IMR-90 (cell line): ENCODE measurements around the gene TIGD1. TPM values are rescaled to one million over a fixed set of nuclear protein-coding genes. Genes with fewer than 3 reads are reported as not detected.

Source experiments
- ATAC-seq: fragments of 200-7000 bp; cut with Tn5 transposase; 2 replicates; pipeline ENCODE4 v1.9.1; 2020; ENCODE audit warnings: low read depth, mild to moderate bottlenecking, moderate library complexity
- BruUV-seq: library from RNA; stranded (reverse); fragments of 400-500 nt; replicated peaks from 2 replicates; lab custom pipeline; 2021; lab: Mats Ljungman, UMichigan
- CTCF ChIA-PET: fragments of 300-600 bp; formaldehyde crosslinking; extraction: SDS; loops from one replicate; lab custom pipeline; 2021; ENCODE audit warnings: antibody characterized with exemption; lab: Yijun Ruan, JAX
- POLR2A ChIA-PET: fragments of 300-600 bp; sonication (Branson Sonifier 250); formaldehyde crosslinking; loops from one replicate; lab custom pipeline; 2022; ENCODE audit warnings: antibody characterized with exemption; ENCODE audit not compliant: unreplicated experiment; lab: Charles Lee
- DNase-seq: peaks from one replicate; pipeline ENCODE4 v3.0.0; 2013
- H2AFZ ChIP-seq: replicated peaks from 2 replicates; pipeline ENCODE3; 2013; ENCODE audit warnings: low read length, mild to moderate bottlenecking; ENCODE audit not compliant: poor library complexity
- H2AK5ac ChIP-seq: 2 replicates; pipeline ENCODE4 v1.6.1; 2013; ENCODE audit warnings: low read depth, low read length, inconsistent platforms
- H2AK9ac ChIP-seq: replicated peaks from 2 replicates; pipeline ENCODE3; 2013; ENCODE audit warnings: mild to moderate bottlenecking, low read depth, low read length, moderate library complexity; ENCODE audit not compliant: poor library complexity
- H2BK120ac ChIP-seq: 2 replicates; pipeline ENCODE4 v1.6.1; 2013; ENCODE audit warnings: low read depth, low read length, inconsistent platforms
- H2BK15ac ChIP-seq: 3 replicates; pipeline ENCODE4 v1.6.1; 2013; ENCODE audit warnings: low read depth, low read length, inconsistent platforms
- H2BK20ac ChIP-seq: 2 replicates; pipeline ENCODE4 v1.6.1; 2013; ENCODE audit warnings: low read depth, mild to moderate bottlenecking, inconsistent platforms, low read length, moderate library complexity
- H2BK5ac ChIP-seq: 2 replicates; pipeline ENCODE4 v1.6.1; 2013; ENCODE audit warnings: mild to moderate bottlenecking, low read depth, low read length, inconsistent platforms; ENCODE audit not compliant: poor library complexity, severe bottlenecking
- H3K14ac ChIP-seq: replicated peaks from 2 replicates; pipeline ENCODE4 v1.6.1; 2013; ENCODE audit warnings: low read depth, low read length, inconsistent platforms
- H3K18ac ChIP-seq: 2 replicates; pipeline ENCODE4 v1.6.1; 2013; ENCODE audit warnings: low read depth, low read length, control low read depth
- H3K23ac ChIP-seq: 2 replicates; pipeline ENCODE4 v1.6.1; 2013; ENCODE audit warnings: low read depth, low read length, inconsistent platforms
- H3K27ac ChIP-seq: 2 replicates; pipeline ENCODE4 v1.5.1; 2013; ENCODE audit warnings: mild to moderate bottlenecking, control low read depth, low read length; ENCODE audit not compliant: insufficient read depth
- H3K27me3 ChIP-seq: 2 replicates; pipeline ENCODE4 v1.6.1; 2013; ENCODE audit warnings: low read length; ENCODE audit not compliant: control insufficient read depth, insufficient read depth
- H3K36me3 ChIP-seq: 2 replicates; pipeline ENCODE4 v1.6.1; 2013; ENCODE audit warnings: low read length, mixed read lengths; ENCODE audit not compliant: control insufficient read depth, insufficient read depth
- H3K4ac ChIP-seq: 2 replicates; pipeline ENCODE4 v1.6.1; 2013; ENCODE audit warnings: low read depth, low read length, inconsistent platforms
- H3K4me1 ChIP-seq: 2 replicates; pipeline ENCODE4 v1.6.1; 2013; ENCODE audit warnings: low read length, mixed read lengths; ENCODE audit not compliant: control insufficient read depth, insufficient read depth
- H3K4me2 ChIP-seq: 2 replicates; pipeline ENCODE4 v1.6.1; 2013; ENCODE audit warnings: low read depth, mild to moderate bottlenecking, control low read depth, low read length, moderate library complexity
- H3K4me3 ChIP-seq: 2 replicates; pipeline ENCODE4 v1.5.1; 2013; ENCODE audit warnings: low read depth, mild to moderate bottlenecking, control low read depth, low read length, moderate library complexity; ENCODE audit not compliant: insufficient read depth
- H3K56ac ChIP-seq: 2 replicates; pipeline ENCODE4 v1.6.1; 2013; ENCODE audit warnings: low read length, inconsistent platforms; ENCODE audit not compliant: insufficient read depth; ENCODE audit errors: extremely low read depth
- H3K79me1 ChIP-seq, 2 experiments: 2 replicates each; pipeline ENCODE4 v1.6.1; 2013; ENCODE audit warnings: low read length in 2 of 2, inconsistent platforms in 1 of 2, low read depth in 1 of 2
- H3K9ac ChIP-seq: 2 replicates; pipeline ENCODE4 v1.6.1; 2013; ENCODE audit warnings: low read depth, low read length, control low read depth
- H3K9me1 ChIP-seq: 2 replicates; pipeline ENCODE4 v1.6.1; 2013; ENCODE audit warnings: low read length, inconsistent platforms; ENCODE audit not compliant: insufficient read depth
- H3K9me3 ChIP-seq: 2 replicates; pipeline ENCODE4 v1.6.1; 2013; ENCODE audit warnings: low read length; ENCODE audit not compliant: control insufficient read depth, insufficient read depth
- H4K20me1 ChIP-seq: 2 replicates; pipeline ENCODE4 v1.6.1; 2013; ENCODE audit warnings: low read length, inconsistent platforms; ENCODE audit not compliant: insufficient read depth
- H4K5ac ChIP-seq: 2 replicates; pipeline ENCODE4 v1.6.1; 2013; ENCODE audit warnings: mild to moderate bottlenecking, low read depth, low read length, control low read depth
- H4K8ac ChIP-seq, 2 experiments: 2 replicates each; pipeline ENCODE4 v1.6.1; 2013; ENCODE audit warnings: low read depth in 2 of 2, low read length in 2 of 2, control low read depth in 1 of 2, inconsistent platforms in 1 of 2
- H4K91ac ChIP-seq: 2 replicates; pipeline ENCODE4 v1.6.1; 2013; ENCODE audit warnings: low read depth, low read length, inconsistent platforms; ENCODE audit not compliant: insufficient read depth
- BHLHE40 ChIP-seq: fragments of 150-350 bp; IDR thresholded peaks from 2 replicates; pipeline ENCODE4 v1.6.1; 2016; ENCODE audit warnings: mild to moderate bottlenecking, low read depth, low read length
- CHD1 ChIP-seq: IDR thresholded peaks from 2 replicates; pipeline ENCODE4 v1.6.1; 2012; ENCODE audit warnings: low read depth, low read length, improper control_type of control experiment
- FOS ChIP-seq: fragments of 150-350 bp; IDR thresholded peaks from 2 replicates; pipeline ENCODE4 v1.6.1; 2016; ENCODE audit warnings: low read depth, low read length
- NFE2L2 ChIP-seq: fragments of 150-350 bp; IDR thresholded peaks from 2 replicates; pipeline ENCODE4 v1.6.1; 2016; ENCODE audit warnings: low read depth, mild to moderate bottlenecking, low read length
- RCOR1 ChIP-seq: IDR thresholded peaks from 2 replicates; pipeline ENCODE4 v1.6.1; 2012; ENCODE audit warnings: mild to moderate bottlenecking, low read length, improper control_type of control experiment; ENCODE audit not compliant: insufficient replicate concordance
- WGBS, 2 experiments: methylation state at CpG; one replicate each; pipeline versions ENCODE4 v1.1.5 to v1.1.7; 2013; ENCODE audit warnings: missing lambda C conversion rate in 2 of 2; ENCODE audit not compliant: insufficient read length in 1 of 2; ENCODE audit errors: extremely low coverage in 2 of 2; 5-methylcytosine and 5-hydroxymethylcytosine counted together
- dilution Hi-C: fragments of 300-500 bp; cut with HindIII; formaldehyde crosslinking; loops from one replicate; pipeline ENCODE4 v1.14.3; 2018; ENCODE audit warnings: low sequenced_read_pairs; ENCODE audit not compliant: unreplicated experiment
- in situ Hi-C: fragments of 300-500 bp; cut with MboI; formaldehyde crosslinking; loops from 3 replicates; pipeline ENCODE4 v1.14.3; 2019; ENCODE audit warnings: low sequenced_read_pairs, inconsistent platforms, mixed read lengths
- intact Hi-C: fragments of 100-400 bp; cut with micrococcal nuclease; formaldehyde crosslinking; loops from 2 replicates; pipeline ENCODE4 v1.10.0; 2022
- polyA plus RNA-seq, 3 experiments: library from polyadenylated mRNA; depleted of rRNA; stranded (reverse); fragments of >200 nt; gene quantifications; 2 replicates each; pipeline ENCODE4 v1.2.3, GENCODE V29; 2012; ENCODE audit warnings: low replicate concordance in 1 of 3
- total RNA-seq: library from RNA; depleted of rRNA; stranded (reverse); fragments of >200 nt; gene quantifications from 2 replicates; pipeline ENCODE4 v1.2.3, GENCODE V29; 2012
- TF ChIP-seq, protein P1 (sequence below): fragments of 150-350 bp; IDR thresholded peaks from 2 replicates; pipeline ENCODE4 v1.6.1; 2016; ENCODE audit warnings: low read depth, mild to moderate bottlenecking, low read length, moderate library complexity, borderline replicate concordance

TIGD1 gene
- total and polyA plus RNA-seq, 2 of the 4 experiments (the other 2 are of a cell fraction): 2.7 to 2.9 TPM

DNA sequence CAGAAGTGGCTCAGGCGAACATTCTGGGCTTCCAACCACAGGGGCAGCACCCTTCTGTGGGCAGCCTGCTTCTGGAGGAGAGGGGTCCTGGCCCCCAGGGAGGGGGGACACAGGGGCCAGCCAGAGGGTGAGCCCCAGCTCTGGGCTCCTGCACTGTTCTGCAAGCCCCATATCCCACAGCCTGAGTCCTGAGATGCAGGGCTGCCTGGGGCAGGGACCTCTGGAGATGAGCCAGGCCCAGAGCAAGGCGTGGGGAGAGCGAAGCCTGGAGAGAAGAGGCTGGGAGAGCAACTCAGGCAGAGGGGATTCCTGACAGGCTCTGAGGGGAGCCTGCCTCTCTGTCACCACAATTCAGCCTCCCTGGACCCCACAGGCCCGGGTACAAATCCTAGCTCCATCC is 43.6 kb downstream of the TIGD1 start:
- no peak overlapping the region for H3K27ac ChIP-seq
- no peaks in the 10 kb centered on the region for H3K4me1 ChIP-seq
- no peak overlapping the region for H3K4ac ChIP-seq
- dilution Hi-C loops: no loop called here
- intact Hi-C loops: loop anchor here (10.0 kb wide), 1 partner anchor 602 kb away; no protein-coding TSS in a partner anchor
- H3K9me3 ChIP-seq: no peaks in the 10 kb centered on the region
- BruUV-seq: no TSS peak
- H3K79me1 ChIP-seq: no peaks in the 10 kb centered on the region
- no peak overlapping the region for H3K9ac ChIP-seq
- CTCF ChIA-PET: no interaction called here
- TF ChIP-seq FOS (no peak), CHD1 (no peak), NFE2L2 (no peak), BHLHE40 (no peak), RCOR1 (no peak)
- TF ChIP-seq, protein P1, sequence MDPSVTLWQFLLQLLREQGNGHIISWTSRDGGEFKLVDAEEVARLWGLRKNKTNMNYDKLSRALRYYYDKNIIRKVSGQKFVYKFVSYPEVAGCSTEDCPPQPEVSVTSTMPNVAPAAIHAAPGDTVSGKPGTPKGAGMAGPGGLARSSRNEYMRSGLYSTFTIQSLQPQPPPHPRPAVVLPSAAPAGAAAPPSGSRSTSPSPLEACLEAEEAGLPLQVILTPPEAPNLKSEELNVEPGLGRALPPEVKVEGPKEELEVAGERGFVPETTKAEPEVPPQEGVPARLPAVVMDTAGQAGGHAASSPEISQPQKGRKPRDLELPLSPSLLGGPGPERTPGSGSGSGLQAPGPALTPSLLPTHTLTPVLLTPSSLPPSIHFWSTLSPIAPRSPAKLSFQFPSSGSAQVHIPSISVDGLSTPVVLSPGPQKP: no peak
- H3K9me1 ChIP-seq: no peaks in the 10 kb centered on the region
- POLR2A ChIA-PET: no interaction called here
- no peak overlapping the region for H2AK9ac ChIP-seq
- no peak overlapping the region for H2BK5ac ChIP-seq
- H2AFZ ChIP-seq: no peak overlapping the region
- H2BK20ac ChIP-seq: no peak overlapping the region
- DNase-seq: no peak
- peaks cover 56% of the 10 kb centered on the region for H3K27me3 ChIP-seq
- H3K56ac ChIP-seq: no peak overlapping the region
- H2AK5ac ChIP-seq: no peak overlapping the region
- no peak overlapping the region for H4K8ac ChIP-seq
- H4K20me1 ChIP-seq: no peaks in the 10 kb centered on the region
- no peaks in the 10 kb centered on the region for H3K36me3 ChIP-seq
- no CpG with 5 or more reads among the region's 4 CpGs for WGBS, 2 experiments
- no peak overlapping the region for H3K14ac ChIP-seq
- H4K5ac ChIP-seq: no peak overlapping the region
- H2BK120ac ChIP-seq: no peak overlapping the region
- H3K23ac ChIP-seq: no peak overlapping the region
- no peak overlapping the region for H3K4me3 ChIP-seq
- no peak overlapping the region for H3K4me2 ChIP-seq
- H4K91ac ChIP-seq: no peak overlapping the region
- in situ Hi-C loops: no loop called here
- no peak for ATAC-seq
- H2BK15ac ChIP-seq: no peak overlapping the region
- H3K18ac ChIP-seq: no peak overlapping the region
